Iris pigment epithelial cell (primary cell): ENCODE results near the gene ZBTB48.
A peak's percentile ranks its signal among the peaks of the same experiment; 100 is the strongest.

Experiments
- DNase-seq: peaks from one replicate; pipeline ENCODE4 v3.0.0-alpha.2; 2011; ENCODE audit warnings: low read depth

ZBTB48 gene

GRCh38 chr1:6612641-6613360 lies 33.0 kb downstream of the ZBTB48 start:
- peak; percentile 37 for DNase-seq

DNA sequence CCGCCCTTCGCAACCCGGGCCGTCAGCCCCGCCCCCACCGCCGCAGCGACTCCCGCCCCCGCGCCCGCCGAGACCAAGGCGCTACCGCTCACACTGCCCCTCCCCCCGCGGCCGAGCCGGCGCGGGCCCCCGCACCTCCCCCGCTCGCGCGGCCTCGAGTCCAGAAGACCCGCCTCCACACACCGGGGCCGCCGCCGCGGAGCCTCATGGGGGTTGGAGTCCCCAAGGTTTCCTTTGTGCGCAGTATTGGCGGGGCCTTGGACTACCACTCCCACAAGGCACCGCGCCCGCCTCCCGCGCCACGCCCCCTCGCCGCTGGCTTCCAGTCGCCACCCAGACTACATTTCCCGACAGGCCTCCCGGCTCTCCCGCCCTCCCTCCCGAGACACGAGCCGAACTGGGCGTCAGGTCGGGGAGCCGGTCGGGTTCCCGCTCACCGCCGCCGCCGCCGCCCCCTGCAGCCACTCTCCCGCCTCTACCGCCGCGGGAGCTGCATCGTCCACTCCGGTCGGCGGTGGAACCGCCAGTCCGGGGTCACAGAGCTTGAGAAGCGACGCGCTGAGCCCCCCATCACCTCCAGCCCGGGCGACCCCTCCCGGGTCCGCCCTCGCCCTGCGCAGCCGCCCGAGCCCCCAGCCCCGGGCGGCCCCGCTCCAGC lies 33.7 kb downstream of the ZBTB48 start, which contains the start of gene PHF13:
TSS of gene PHF13 (plus strand) at position 371 of the 658 bp plus-strand sequence. CDS start 336 bp downstream, outside the sequence.
- peak; percentile 99 for DNase-seq

- DNase-seq, result no peak
Observed at GRCh38 chr1:6614019-6614928, 34.5 kb downstream of the ZBTB48 start.

DNA sequence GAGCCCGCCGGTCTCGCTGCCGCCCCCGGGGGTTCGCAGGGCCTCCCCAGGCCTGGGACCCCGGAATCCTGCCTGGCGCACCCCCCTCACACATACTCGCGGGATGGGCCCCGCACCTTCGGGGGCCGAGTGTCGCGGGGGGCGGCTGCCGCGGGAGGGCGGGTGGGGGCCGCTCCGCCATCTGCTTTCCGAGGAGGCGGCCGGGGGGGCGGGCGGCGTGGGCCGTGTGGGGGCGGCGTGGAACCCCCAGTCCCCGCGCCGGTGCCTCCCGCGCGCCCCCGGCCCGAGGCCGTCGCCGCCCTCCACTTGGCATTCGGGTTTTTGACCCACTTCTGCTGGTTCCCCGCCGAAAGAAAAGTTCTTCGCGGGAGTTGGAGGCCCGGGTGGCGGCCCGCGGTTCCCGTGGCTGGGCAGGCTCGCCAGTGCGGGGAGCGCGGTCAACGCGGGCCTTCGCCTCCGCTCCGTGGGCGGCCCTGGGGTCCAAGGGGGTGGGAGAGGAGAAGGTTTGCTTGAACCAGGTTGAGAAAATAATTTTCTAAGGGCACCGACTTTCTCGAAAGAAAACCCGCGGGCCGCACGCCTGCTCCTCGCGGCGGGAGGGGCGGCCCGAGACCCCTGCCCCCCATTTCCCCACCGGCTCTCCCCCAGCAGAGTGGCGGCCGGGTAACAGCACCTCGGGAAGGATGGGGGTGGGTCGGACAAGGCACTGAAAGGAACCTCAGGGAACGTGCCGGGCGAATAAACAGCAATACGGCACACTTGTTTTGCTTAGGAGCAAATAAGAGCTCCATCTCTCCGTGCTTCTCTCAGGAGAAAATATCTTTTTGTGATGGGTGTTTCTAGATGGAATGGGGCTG lies 35.4 kb downstream of the ZBTB48 start:
- DNase-seq, result peak; percentile 26

GRCh38 chr1:6619045-6619444 lies 39.3 kb downstream of the ZBTB48 start:
- DNase-seq, result no peak

DNA sequence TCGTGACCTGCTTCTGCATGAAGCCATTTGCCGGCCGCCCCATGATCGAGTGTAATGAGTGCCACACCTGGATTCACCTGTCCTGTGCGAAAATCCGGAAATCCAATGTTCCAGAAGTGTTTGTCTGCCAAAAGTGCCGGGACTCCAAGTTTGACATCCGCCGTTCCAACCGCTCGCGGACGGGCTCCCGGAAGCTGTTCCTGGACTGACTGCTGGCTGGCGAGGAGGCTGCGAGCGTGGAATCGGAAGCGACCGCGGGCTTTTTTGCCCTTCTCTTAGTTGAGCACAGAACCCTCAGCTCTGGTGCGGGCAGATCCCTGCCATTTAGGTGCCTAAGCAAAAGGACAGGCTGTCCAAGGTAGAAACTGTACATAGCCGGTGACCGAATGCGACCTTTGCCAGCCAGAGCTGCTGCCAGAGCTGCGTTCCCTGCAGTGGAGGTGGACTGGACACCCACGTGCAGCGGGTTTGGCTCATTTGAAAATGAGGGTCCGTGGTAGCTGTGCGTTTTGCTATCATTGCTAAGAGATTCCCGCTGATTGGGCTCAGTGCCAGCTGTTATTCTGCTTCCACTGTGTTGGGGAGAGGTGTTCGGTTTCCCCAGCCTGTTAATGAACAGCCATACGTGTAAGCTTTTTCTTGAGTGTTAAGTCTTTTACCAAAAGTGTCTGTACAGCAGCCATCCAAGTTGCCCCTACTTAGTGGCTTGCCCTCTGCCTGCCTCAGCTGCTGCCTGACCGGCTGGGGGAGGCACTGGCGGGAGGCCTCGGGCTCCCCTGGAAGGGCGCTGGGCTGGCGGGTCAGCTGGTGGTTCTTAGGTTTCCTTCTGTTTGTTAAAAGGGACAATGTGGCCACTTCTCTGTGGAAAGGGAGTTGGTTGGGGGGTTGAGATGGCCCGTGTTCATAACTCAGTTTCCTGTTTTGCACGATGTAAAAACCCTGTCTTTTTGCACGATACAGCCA lies 41.9 kb downstream of the ZBTB48 start:
- DNase-seq, result no peak

DNA sequence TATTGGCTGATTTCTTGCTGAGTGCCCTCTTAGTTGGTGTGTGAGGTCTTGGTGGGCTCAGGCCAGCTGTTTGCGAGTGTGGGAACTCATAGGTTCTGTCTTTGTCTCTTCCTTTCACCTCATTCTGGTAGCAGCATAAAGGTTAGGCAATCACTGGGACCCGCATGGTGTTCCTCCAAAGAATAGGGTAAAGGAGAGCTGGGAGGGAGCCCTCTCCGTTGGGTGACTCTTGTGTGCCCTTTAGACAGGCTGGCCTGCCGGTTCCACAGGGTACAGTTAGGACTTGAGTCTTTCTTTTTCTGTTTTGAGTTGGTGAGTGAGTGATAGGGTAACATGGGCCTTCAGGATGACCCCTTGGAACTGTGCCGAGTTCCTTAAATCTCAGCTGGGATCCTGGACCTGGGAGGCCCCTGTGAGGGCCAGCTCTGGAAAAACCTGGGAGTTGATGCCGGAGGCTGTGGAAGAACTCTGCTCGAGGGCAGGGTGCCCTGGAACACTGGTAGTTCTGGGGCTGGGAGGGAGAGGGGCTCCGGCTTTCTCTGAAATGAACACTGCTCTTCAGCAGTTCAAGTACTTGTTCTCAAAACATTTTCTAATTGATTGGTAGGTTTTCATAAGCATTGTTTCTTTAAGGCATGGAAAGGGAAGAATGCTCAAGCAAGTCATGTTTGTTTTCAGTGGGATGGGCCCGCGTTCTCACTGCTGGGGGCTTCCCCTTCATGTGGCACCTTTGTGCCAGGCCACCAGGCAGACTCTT lies 42.8 kb downstream of the ZBTB48 start:
- no peak for DNase-seq

GRCh38 chr1:6623269-6623965 lies 43.6 kb downstream of the ZBTB48 start:
- peak; percentile 39 for DNase-seq

- peak; percentile 94 for DNase-seq
Observed at GRCh38 chr1:6624710-6625583, 45.2 kb downstream of the ZBTB48 start, which contains the start of gene THAP3. Gene THAP3 (plus strand): TSS chr1:6624868. CDS start chr1:6625219, 351 bp downstream.

DNA sequence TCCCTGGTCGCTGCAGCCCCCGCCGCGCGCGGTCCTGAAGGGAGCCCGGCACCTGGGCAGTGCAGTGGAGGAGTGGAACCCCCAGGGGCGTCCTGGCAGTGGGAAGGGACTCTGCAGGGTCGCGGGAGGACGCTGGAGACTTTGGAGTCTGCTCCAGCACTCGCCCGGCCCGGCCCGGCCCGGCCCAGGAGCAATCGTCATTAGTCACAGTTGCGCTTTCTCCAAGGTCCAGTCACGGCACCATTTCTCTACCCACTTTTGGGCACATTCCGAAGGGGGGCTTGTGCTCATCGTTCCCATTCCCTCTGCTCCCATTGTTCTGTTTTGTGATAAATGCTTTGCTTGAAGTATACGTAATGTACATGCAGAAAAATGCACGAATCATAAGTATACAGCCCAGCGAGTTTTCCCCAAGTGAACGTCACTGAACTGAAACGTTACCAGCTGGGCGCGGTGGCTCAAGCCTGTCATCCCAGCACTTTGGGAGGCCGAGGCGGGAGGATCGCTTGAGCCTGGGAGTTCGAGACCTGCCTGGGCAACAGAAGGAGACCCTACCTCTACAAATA lies 45.9 kb downstream of the ZBTB48 start:
- peak; percentile 59 for DNase-seq

GRCh38 chr1:6627031-6627430 lies 47.2 kb downstream of the ZBTB48 start:
- DNase-seq, result no peak

- DNase-seq, result no peak
Observed at GRCh38 chr1:6627841-6628545, 48.2 kb downstream of the ZBTB48 start.

DNA sequence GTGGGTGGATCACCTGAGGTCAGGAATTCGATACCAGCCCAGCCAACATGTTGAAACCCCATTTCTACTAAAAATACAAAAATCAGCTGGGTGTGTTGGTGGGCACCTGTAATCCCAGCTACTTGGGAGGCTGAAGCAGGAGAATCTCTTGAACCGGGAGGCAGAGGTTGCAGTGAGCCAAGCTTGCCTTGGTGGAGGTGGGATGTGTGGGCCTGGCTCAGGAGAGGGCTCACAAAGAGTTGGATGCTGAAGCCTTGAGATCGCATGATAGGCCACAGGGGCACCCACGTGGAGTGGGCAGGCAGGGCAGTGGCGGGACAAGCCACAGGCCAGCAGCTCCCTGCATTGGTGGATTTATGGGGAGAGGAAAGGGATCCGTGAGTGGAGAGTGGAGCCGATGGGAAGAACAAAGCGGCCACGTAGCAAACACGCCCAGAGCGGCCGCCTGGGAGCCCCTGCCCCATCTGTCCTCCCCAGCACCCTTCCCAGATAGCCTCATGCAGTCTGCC lies 49.2 kb downstream of the ZBTB48 start:
- no peak for DNase-seq

- no peak for DNase-seq
Observed at GRCh38 chr1:6630027-6630426, 50.2 kb downstream of the ZBTB48 start.

DNA sequence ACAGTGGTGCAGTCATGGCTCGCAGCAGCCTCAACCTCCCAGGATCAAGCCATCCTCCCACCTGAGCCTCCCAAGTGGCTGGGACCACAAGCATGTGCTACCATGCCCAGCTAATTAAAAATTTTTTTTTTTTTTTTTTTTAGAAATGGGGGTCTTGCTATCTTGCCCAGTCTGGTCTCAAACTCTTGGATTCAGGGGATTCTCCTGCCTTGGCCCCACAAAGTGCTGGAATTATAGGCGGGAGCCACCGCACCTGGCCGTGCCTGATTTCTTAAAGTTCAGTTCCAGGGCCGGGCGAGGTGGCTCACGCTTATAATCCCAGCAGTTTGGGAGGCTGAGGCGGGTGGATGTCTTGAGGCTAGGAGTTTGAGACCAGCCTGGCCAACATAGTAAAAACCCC lies 51.3 kb downstream of the ZBTB48 start:
- no peak for DNase-seq
